Kidney (tissue), 2 donors: ENCODE data around the gene KRTAP3-2. TPM values are rescaled to one million over a fixed set of nuclear protein-coding genes. Genes with fewer than 3 reads are reported as not detected.

Experiments used
- polyA plus RNA-seq: library from polyadenylated mRNA; stranded (reverse); fragments of 350-450 nt; fragmentation: Illumina TruSeq; extraction: RNeasy Lipid Tissue Mini Kit (QIAGEN cat#74804); gene quantifications from one replicate; pipeline ENCODE4 v1.2.3, GENCODE V29; 2014; ENCODE audit warnings: low read depth, low replicate concordance; ENCODE audit not compliant: insufficient read depth
- total RNA-seq: library from RNA; stranded (reverse); fragmentation: NEBNext Ultra II Directional; extraction: Animal tissue kit (Norgen Biotek cat#: 25700); gene quantifications from one replicate; pipeline ENCODE4 v1.2.1, GENCODE V29; 2021
- donor health status: DM: yes; HTN: yes; CAD: no.

The KRTAP3-2 gene
- total and polyA plus RNA-seq, 2 donors from 2014 or later = not detected

Other genes starting within 250 kb of the KRTAP3-2 start
Only the 30 nearest of the 37 such genes appear.
- not detected for gene KRT28, start 199.9 kb downstream of the KRTAP3-2 start, total RNA-seq
- not detected for gene KRT28, start 199.9 kb downstream of the KRTAP3-2 start, polyA plus RNA-seq
- gene KRT10, start 177.3 kb downstream of the KRTAP3-2 start, total RNA-seq = 47.9 TPM
- gene KRT10, start 177.3 kb downstream of the KRTAP3-2 start, polyA plus RNA-seq = 50.9 TPM
- gene KRT12, start 132.7 kb downstream of the KRTAP3-2 start, total RNA-seq = not detected
- not detected for gene KRT12, start 132.7 kb downstream of the KRTAP3-2 start, polyA plus RNA-seq
- not detected for gene KRT20, start 114.7 kb downstream of the KRTAP3-2 start, total RNA-seq
- not detected for gene KRT20, start 114.7 kb downstream of the KRTAP3-2 start, polyA plus RNA-seq
- 4.2 TPM for gene KRT23, start 62.3 kb downstream of the KRTAP3-2 start, total RNA-seq
- gene KRT23, start 62.3 kb downstream of the KRTAP3-2 start, polyA plus RNA-seq = 2.2 TPM
- gene KRT39, start 33.0 kb downstream of the KRTAP3-2 start, total RNA-seq = not detected
- not detected for gene KRT39, start 33.0 kb downstream of the KRTAP3-2 start, polyA plus RNA-seq
- gene KRT40, start 15.6 kb downstream of the KRTAP3-2 start, total RNA-seq = not detected
- gene KRT40, start 15.6 kb downstream of the KRTAP3-2 start, polyA plus RNA-seq = not detected
- gene KRTAP3-3, start 5.7 kb downstream of the KRTAP3-2 start, total RNA-seq = not detected
- not detected for gene KRTAP3-3, start 5.7 kb downstream of the KRTAP3-2 start, polyA plus RNA-seq
- gene KRTAP3-1, start 9.2 kb upstream of the KRTAP3-2 start, total RNA-seq = not detected
- not detected for gene KRTAP3-1, start 9.2 kb upstream of the KRTAP3-2 start, polyA plus RNA-seq
- gene KRTAP1-5, start 27.3 kb upstream of the KRTAP3-2 start, total RNA-seq = not detected
- not detected for gene KRTAP1-5, start 27.3 kb upstream of the KRTAP3-2 start, polyA plus RNA-seq
- gene KRTAP1-4, start 30.3 kb upstream of the KRTAP3-2 start, total RNA-seq = not detected
- gene KRTAP1-4, start 30.3 kb upstream of the KRTAP3-2 start, polyA plus RNA-seq = not detected
- not detected for gene KRTAP1-3, start 35.0 kb upstream of the KRTAP3-2 start, total RNA-seq
- gene KRTAP1-3, start 35.0 kb upstream of the KRTAP3-2 start, polyA plus RNA-seq = not detected
- gene KRTAP1-1, start 41.5 kb upstream of the KRTAP3-2 start, total RNA-seq = not detected
- not detected for gene KRTAP1-1, start 41.5 kb upstream of the KRTAP3-2 start, polyA plus RNA-seq
- gene KRTAP2-1, start 47.4 kb upstream of the KRTAP3-2 start, total RNA-seq = not detected
- not detected for gene KRTAP2-1, start 47.4 kb upstream of the KRTAP3-2 start, polyA plus RNA-seq
- gene KRTAP2-2, start 55.3 kb upstream of the KRTAP3-2 start, total RNA-seq = not detected
- not detected for gene KRTAP2-2, start 55.3 kb upstream of the KRTAP3-2 start, polyA plus RNA-seq
- 0.28 TPM for gene KRTAP2-3, start 60.2 kb upstream of the KRTAP3-2 start, total RNA-seq
- gene KRTAP2-3, start 60.2 kb upstream of the KRTAP3-2 start, polyA plus RNA-seq = not detected
- gene KRTAP2-4, start 66.0 kb upstream of the KRTAP3-2 start, total RNA-seq = not detected
- not detected for gene KRTAP2-4, start 66.0 kb upstream of the KRTAP3-2 start, polyA plus RNA-seq
- gene KRTAP4-7, start 84.2 kb upstream of the KRTAP3-2 start, total RNA-seq = not detected
- not detected for gene KRTAP4-7, start 84.2 kb upstream of the KRTAP3-2 start, polyA plus RNA-seq
- not detected for gene KRTAP4-8, start 98.2 kb upstream of the KRTAP3-2 start, total RNA-seq
- not detected for gene KRTAP4-8, start 98.2 kb upstream of the KRTAP3-2 start, polyA plus RNA-seq
- gene KRTAP4-16, start 102.3 kb upstream of the KRTAP3-2 start, total RNA-seq = not detected
- gene KRTAP4-16, start 102.3 kb upstream of the KRTAP3-2 start, polyA plus RNA-seq = not detected
- not detected for gene KRTAP4-9, start 105.5 kb upstream of the KRTAP3-2 start, total RNA-seq
- not detected for gene KRTAP4-9, start 105.5 kb upstream of the KRTAP3-2 start, polyA plus RNA-seq
- not detected for gene KRTAP4-11, start 118.5 kb upstream of the KRTAP3-2 start, total RNA-seq
- gene KRTAP4-11, start 118.5 kb upstream of the KRTAP3-2 start, polyA plus RNA-seq = not detected
- gene KRTAP4-12, start 124.3 kb upstream of the KRTAP3-2 start, total RNA-seq = not detected
- not detected for gene KRTAP4-12, start 124.3 kb upstream of the KRTAP3-2 start, polyA plus RNA-seq
- not detected for gene KRTAP4-6, start 140.6 kb upstream of the KRTAP3-2 start, total RNA-seq
- not detected for gene KRTAP4-6, start 140.6 kb upstream of the KRTAP3-2 start, polyA plus RNA-seq
- not detected for gene KRTAP4-5, start 149.9 kb upstream of the KRTAP3-2 start, total RNA-seq
- gene KRTAP4-5, start 149.9 kb upstream of the KRTAP3-2 start, polyA plus RNA-seq = not detected
- gene KRTAP4-4, start 160.8 kb upstream of the KRTAP3-2 start, total RNA-seq = not detected
- not detected for gene KRTAP4-4, start 160.8 kb upstream of the KRTAP3-2 start, polyA plus RNA-seq
- gene KRTAP4-3, start 168.3 kb upstream of the KRTAP3-2 start, total RNA-seq = not detected
- gene KRTAP4-3, start 168.3 kb upstream of the KRTAP3-2 start, polyA plus RNA-seq = not detected
- not detected for gene KRTAP4-2, start 178.3 kb upstream of the KRTAP3-2 start, total RNA-seq
- gene KRTAP4-2, start 178.3 kb upstream of the KRTAP3-2 start, polyA plus RNA-seq = not detected
- not detected for gene KRTAP4-1, start 185.0 kb upstream of the KRTAP3-2 start, total RNA-seq
- not detected for gene KRTAP4-1, start 185.0 kb upstream of the KRTAP3-2 start, polyA plus RNA-seq
- gene KRTAP9-1, start 190.0 kb upstream of the KRTAP3-2 start, total RNA-seq = not detected
- gene KRTAP9-1, start 190.0 kb upstream of the KRTAP3-2 start, polyA plus RNA-seq = not detected